Breast epithelium (tissue), 3 donors: ENCODE measurements around the gene CYBC1.

Experiments used
- CTCF ChIP-seq, 3 donors: fragments of 450-650 bp; IDR thresholded peaks; one replicate each; pipeline ENCODE4 v1.5.1; 2016 to 2017; ENCODE audit warnings: antibody characterized with exemption in 3 of 3, mild to moderate bottlenecking in 3 of 3, moderate library complexity in 3 of 3
- POLR2A ChIP-seq: fragments of 450-650 bp; IDR thresholded peaks from one replicate; pipeline ENCODE4 v1.6.1; 2016; ENCODE audit warnings: antibody characterized with exemption, mild to moderate bottlenecking, moderate library complexity
- POLR2AphosphoS5 ChIP-seq, 3 donors: sonication (generic); formaldehyde crosslinking; IDR thresholded peaks; one replicate each; pipeline ENCODE4 v1.6.1; 2017; ENCODE audit warnings: antibody characterized with exemption in 3 of 3

GRCh38 chr17:82490512-82491195 lies 40.1 kb upstream of the CYBC1 start:
- no peak for TF ChIP-seq CTCF (IDR thresholded peaks at IDR 0.05)
- no peak for TF ChIP-seq POLR2AphosphoS5 (IDR thresholded peaks at IDR 0.05)
- no peak for TF ChIP-seq POLR2A
